ENCODE measurements around the gene UNC5C. TPM values are rescaled to one million over a fixed set of nuclear protein-coding genes. Genes with fewer than 3 reads are reported as not detected.

UNC5C gene
- total and polyA plus RNA-seq, 2 of the 8 experiments (the other 6 are each of a cell fraction or from before 2014, with no cell fraction given), result 0.30 to 1.3 TPM

DNA sequence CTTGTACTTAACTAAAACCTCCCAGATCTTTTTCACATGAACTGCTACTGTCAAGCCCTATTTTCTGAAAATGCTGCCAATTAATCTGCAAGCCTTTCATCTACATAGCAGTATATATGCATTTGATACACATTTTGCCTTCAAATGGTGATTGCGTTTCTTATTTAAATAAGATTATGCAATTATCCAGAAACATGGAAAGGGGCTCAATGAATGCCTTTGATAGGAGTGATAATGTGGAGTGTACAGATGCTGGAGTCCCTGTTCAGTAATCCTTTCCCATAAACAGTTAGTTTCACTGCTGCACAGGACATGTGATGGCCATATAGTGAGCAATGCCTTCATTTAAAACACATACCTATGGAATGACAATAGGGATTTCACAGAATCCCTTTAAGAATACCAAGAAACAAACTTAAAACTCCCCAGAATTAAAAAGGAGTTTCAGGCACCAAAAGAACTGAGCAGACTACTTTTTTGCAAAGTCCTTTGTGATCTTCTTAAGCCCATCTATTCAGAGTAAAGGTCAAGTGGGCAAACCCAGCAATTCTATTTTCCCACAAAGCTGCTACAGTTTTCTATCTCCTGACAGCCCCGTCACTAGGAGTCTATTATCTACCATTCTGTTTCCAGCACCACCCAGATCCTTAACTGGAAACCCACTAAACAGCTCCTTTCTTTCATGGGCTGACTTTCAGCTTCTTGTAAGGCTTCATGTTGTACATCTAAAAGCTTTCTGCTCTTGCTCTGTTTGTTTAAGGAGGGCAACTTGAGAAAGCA is 120.3 kb downstream of the UNC5C start:
- POLR2A ChIA-PET (ENCODE audit: partially characterized antibody), result no interaction called here
- no peak overlapping the region for H3K27ac ChIP-seq (ENCODE audit: low read depth, low read length)
- TF ChIP-seq SIN3A (conservative IDR thresholded peaks at IDR 0.05 in 1 of 2, IDR thresholded peaks at IDR 0.05 in 1 of 2; ENCODE audit: low read depth in 1 of 2, low read length in 2 of 2) (no peak), TAF1 (IDR thresholded peaks at IDR 0.05; ENCODE audit: low read depth, low read length) (no peak), ATF3 (IDR thresholded peaks at IDR 0.05; ENCODE audit: insufficient read depth, low read depth, low read length) (no peak), CTBP2 (IDR thresholded peaks at IDR 0.05; ENCODE audit: borderline replicate concordance, insufficient read depth, insufficient read length, low read length) (no peak), YY1 (IDR thresholded peaks at IDR 0.05; ENCODE audit: low read depth, low read length) (no peak)

More for the DNA sequence above, 120.3 kb downstream of the UNC5C start:
- Histone ChIP-seq H3K56ac (replicated peaks; ENCODE audit: insufficient read length, low read depth, low read length) (no peak overlapping the region), H3K9ac (replicated peaks in 1 of 4; ENCODE audit: extremely low read depth in 1 of 4, low read depth in 3 of 4, low read length in 3 of 4) (no peak overlapping the region), H4K20me1 (replicated peaks in 1 of 2; ENCODE audit: control insufficient read depth in 1 of 2, insufficient read depth in 2 of 2, low read length in 2 of 2) (no peaks in the 10 kb centered on the region), H3K4ac (replicated peaks; ENCODE audit: insufficient read length, low read depth, low read length) (no peak overlapping the region), H3K9me3 (ENCODE audit: insufficient read depth in 2 of 2, low read depth in 1 of 2, low read length in 1 of 2) (no peaks in the 10 kb centered on the region), H3K18ac (ENCODE audit: extremely low read depth, low read length) (no peak overlapping the region), H3K79me2 (ENCODE audit: control insufficient read depth in 1 of 2, insufficient read depth in 2 of 2, low read length in 2 of 2) (no peaks in the 10 kb centered on the region), H3K27me3 (replicated peaks in 1 of 4; ENCODE audit: control insufficient read depth in 3 of 4, extremely low read depth in 1 of 4, insufficient read depth in 3 of 4, low read length in 3 of 4) (no peaks in the 10 kb centered on the region), H3K4me3 (ENCODE audit: extremely low read depth in 1 of 4, insufficient read depth in 2 of 4, low read depth in 3 of 4, low read length in 4 of 4) (no peak overlapping the region), H3K4me1 (replicated peaks in 1 of 4; ENCODE audit: control insufficient read depth in 3 of 4, insufficient read depth in 4 of 4, low read length in 3 of 4) (no peaks in the 10 kb centered on the region), H2BK5ac (ENCODE audit: low read depth, low read length) (no peak overlapping the region), H3K79me1 (ENCODE audit: low read depth, low read length) (no peaks in the 10 kb centered on the region), H3K23me2 (ENCODE audit: low read depth, low read length) (no peaks in the 10 kb centered on the region), H2AK5ac (ENCODE audit: low read depth, low read length) (no peak overlapping the region), H3K36me3 (ENCODE audit: control insufficient read depth in 2 of 4, insufficient read depth in 4 of 4, low read length in 3 of 4) (no peaks in the 10 kb centered on the region), H4K91ac (replicated peaks; ENCODE audit: insufficient read length, low read length) (no peak overlapping the region), H3K14ac (ENCODE audit: insufficient read length) (no peak overlapping the region), H2AFZ (ENCODE audit: low read length) (no peak overlapping the region; the same call in 1 of the 2 replicates), H4K8ac (ENCODE audit: extremely low read depth, insufficient read depth, low read length) (no peak overlapping the region), H2BK20ac (ENCODE audit: low read length) (no peak overlapping the region), H2BK120ac (replicated peaks; ENCODE audit: low read depth, low read length) (no peak overlapping the region), H2BK15ac (ENCODE audit: low read length) (no peak overlapping the region), H3K4me2 (ENCODE audit: insufficient read depth in 1 of 2, low read depth in 2 of 2, low read length in 2 of 2) (no peak overlapping the region), H4K5ac (ENCODE audit: insufficient read length, low read depth, low read length) (no peak overlapping the region), H2BK12ac (ENCODE audit: low read depth, low read length) (no peak overlapping the region), H3K23ac (ENCODE audit: insufficient read length) (no peak overlapping the region)
- 90% methylated on average over 2 of the region's 2 CpGs; no CpG with 5 or more reads in 1 of the 2 experiments for WGBS, 2 experiments (ENCODE audit: extremely low coverage in 1 of 2, insufficient coverage in 1 of 2, insufficient read length in 1 of 2, insufficient replicate concordance in 2 of 2, low coverage in 1 of 2, low lambda C conversion rate in 2 of 2, missing lambda C conversion rate in 1 of 2)
- CTCF ChIA-PET (ENCODE audit: partially characterized antibody), result interaction anchor here (0.7 to 1.3 kb wide), 2 partner anchors 48 to 116 kb away, joined by 3 read pairs; no protein-coding TSS in a partner anchor
- no peak for DNase-seq (ENCODE audit: low read depth in 1 of 2, low spot score in 2 of 2)
- no peak for FAIRE-seq
